ENCODE data around the gene RUNX2. TPM values are rescaled to one million over a fixed set of nuclear protein-coding genes. Genes with fewer than 3 reads are reported as not detected.
A peak's percentile ranks its signal among the peaks of the same experiment; 100 is the strongest.

The RUNX2 gene
- polyA plus RNA-seq, 1 donor (not counting 4 experiments of a cell fraction or from before 2014, with no cell fraction given) = 1.4 TPM

- H3K9ac ChIP-seq (ENCODE audit: control insufficient read depth, extremely low read depth, insufficient read depth, low read length) = no peak overlapping the region
- H3K4me3 ChIP-seq (ENCODE audit: control insufficient read depth in 2 of 3, extremely low read depth in 1 of 3, insufficient read depth in 2 of 3, low read depth in 1 of 3, low read length in 3 of 3) = no peak overlapping the region
- H3K27ac ChIP-seq (ENCODE audit: control insufficient read depth, insufficient read depth, low read length) = no peak overlapping the region
- H3K36me3 ChIP-seq (ENCODE audit: control insufficient read depth in 2 of 2, extremely low read depth in 1 of 2, insufficient read depth in 2 of 2, low read length in 2 of 2) = no peaks in the 10 kb centered on the region
- TF ChIP-seq CTCF (optimal IDR thresholded peaks at IDR 0.05 in 1 of 3, IDR thresholded peaks at IDR 0.05 in 1 of 3, conservative IDR thresholded peaks at IDR 0.05 in 1 of 3; ENCODE audit: extremely low read depth in 1 of 3, insufficient read depth in 2 of 3, low read length in 3 of 3) (no peak), EZH2 (IDR thresholded peaks at IDR 0.05; ENCODE audit: low read length) (no peak)
- H3K4me1 ChIP-seq (ENCODE audit: control insufficient read depth, extremely low read depth, insufficient read depth, low read length) = peaks cover 29% of the 10 kb centered on the region
- no peaks in the 10 kb centered on the region for H3K27me3 ChIP-seq (ENCODE audit: control insufficient read depth, extremely low read depth, insufficient read depth, low read length)
- DNase-seq (ENCODE audit: low read depth, low spot score) (no peak), FAIRE-seq (no peak)
- H4K20me1 ChIP-seq (ENCODE audit: control insufficient read depth, extremely low read depth, insufficient read depth, low read length) = no peaks in the 10 kb centered on the region
- no peak overlapping the region for H2AFZ ChIP-seq (ENCODE audit: control insufficient read depth, low read length)
- H3K4me2 ChIP-seq (ENCODE audit: control insufficient read depth, extremely low read depth, insufficient read depth, low read depth, low read length) = peak overlapping the region; percentile 33
- no peaks in the 10 kb centered on the region for H3K9me1 ChIP-seq (ENCODE audit: control insufficient read depth, extremely low read depth, insufficient read depth, low read length)
- no peaks in the 10 kb centered on the region for H3K79me2 ChIP-seq (ENCODE audit: control insufficient read depth, insufficient read depth, low read length)
- no peaks in the 10 kb centered on the region for H3K9me3 ChIP-seq (ENCODE audit: control insufficient read depth, low read depth, low read length)
- dilution Hi-C loops (cut with MboI; ENCODE audit: extremely low pct_ligation_motif_present, low sequenced_read_pairs) = no loop called here
Observed at GRCh38 chr6:45477790-45478189, 149.7 kb downstream of the RUNX2 start.

GRCh38 chr6:45478240-45478639 is 150.1 kb downstream of the RUNX2 start:
- H3K4me3 ChIP-seq (ENCODE audit: control insufficient read depth in 2 of 3, extremely low read depth in 1 of 3, insufficient read depth in 2 of 3, low read depth in 1 of 3, low read length in 3 of 3) = peak overlapping the region in 1 of 3 experiments; percentile 6
- no peaks in the 10 kb centered on the region for H3K27me3 ChIP-seq (ENCODE audit: control insufficient read depth, extremely low read depth, insufficient read depth, low read length)
- H3K9me1 ChIP-seq (ENCODE audit: control insufficient read depth, extremely low read depth, insufficient read depth, low read length) = no peaks in the 10 kb centered on the region
- H4K20me1 ChIP-seq (ENCODE audit: control insufficient read depth, extremely low read depth, insufficient read depth, low read length) = no peaks in the 10 kb centered on the region
- no peak overlapping the region for H3K9ac ChIP-seq (ENCODE audit: control insufficient read depth, extremely low read depth, insufficient read depth, low read length)
- H3K4me1 ChIP-seq (ENCODE audit: control insufficient read depth, extremely low read depth, insufficient read depth, low read length) = peaks cover 29% of the 10 kb centered on the region
- peak overlapping the region; percentile 18 for H3K27ac ChIP-seq (ENCODE audit: control insufficient read depth, insufficient read depth, low read length)
- H3K36me3 ChIP-seq (ENCODE audit: control insufficient read depth in 2 of 2, extremely low read depth in 1 of 2, insufficient read depth in 2 of 2, low read length in 2 of 2) = no peaks in the 10 kb centered on the region
- H3K4me2 ChIP-seq (ENCODE audit: control insufficient read depth, extremely low read depth, insufficient read depth, low read depth, low read length) = peak overlapping the region; percentile 33
- FAIRE-seq (peak; percentile 79), DNase-seq (ENCODE audit: low read depth, low spot score) (no peak)
- H2AFZ ChIP-seq (ENCODE audit: control insufficient read depth, low read length) = no peak overlapping the region
- H3K9me3 ChIP-seq (ENCODE audit: control insufficient read depth, low read depth, low read length) = no peaks in the 10 kb centered on the region
- dilution Hi-C loops (cut with MboI; ENCODE audit: extremely low pct_ligation_motif_present, low sequenced_read_pairs) = no loop called here
- no peak for TF ChIP-seq CTCF (optimal IDR thresholded peaks at IDR 0.05 in 1 of 3, IDR thresholded peaks at IDR 0.05 in 1 of 3, conservative IDR thresholded peaks at IDR 0.05 in 1 of 3; ENCODE audit: extremely low read depth in 1 of 3, insufficient read depth in 2 of 3, low read length in 3 of 3)
- TF ChIP-seq EZH2 (IDR thresholded peaks at IDR 0.05; ENCODE audit: low read length) = no peak
- no peaks in the 10 kb centered on the region for H3K79me2 ChIP-seq (ENCODE audit: control insufficient read depth, insufficient read depth, low read length)
